Astrocyte of the spinal cord (primary cell): ENCODE results near the gene CPNE9.
"Not testable (repeated sequence)": the region's sequence is repeated elsewhere in the genome, so short reads cannot be mapped to it uniquely, and the experiment has no call there.

Source experiments
- DNase-seq: peaks from one replicate; pipeline ENCODE4 v3.0.0; 2011; ENCODE audit warnings: low read depth, low spot score
- H3K4me3 ChIP-seq: 2 replicates; pipeline ENCODE4 v1.5.1; 2011; ENCODE audit warnings: low read depth, mild to moderate bottlenecking, low read length, moderate library complexity
- CTCF ChIP-seq: IDR thresholded peaks from 2 replicates; pipeline ENCODE4 v1.5.1; 2012; ENCODE audit warnings: low read depth, mild to moderate bottlenecking, low read length, inconsistent platforms
- in situ Hi-C: cut with HindIII; loops from 2 replicates; pipeline ENCODE4 v1.10.0; 2017; ENCODE audit warnings: low sequenced_read_pairs

CPNE9 gene

GRCh38 chr3:9768141-9768775 lies 64.6 kb downstream of the CPNE9 start:
- H3K4me3 ChIP-seq: no peak overlapping the region
- no peak for TF ChIP-seq CTCF
- in situ Hi-C loops: no loop called here
- DNase-seq: no peak

GRCh38 chr3:9769012-9769411 lies 65.4 kb downstream of the CPNE9 start:
- no peak for TF ChIP-seq CTCF
- no peak for DNase-seq
- H3K4me3 ChIP-seq: peak overlapping the region; percentile 62
- in situ Hi-C loops: no loop called here

GRCh38 chr3:9769426-9770275 lies 66.0 kb downstream of the CPNE9 start, which contains the start of gene CAMK1:
Gene CAMK1, minus strand, starts transcription at chr3:9769947. Its CDS starts 2,198 bp downstream, at chr3:9767749.
- no peak for TF ChIP-seq CTCF
- peak within 1 kb of the TSS; percentile 62 for H3K4me3 ChIP-seq
- peak; percentile 71 for DNase-seq
- in situ Hi-C loops: no loop called here

GRCh38 chr3:9770276-9770812 lies 66.7 kb downstream of the CPNE9 start:
- no peak for TF ChIP-seq CTCF
- DNase-seq: no peak
- in situ Hi-C loops: no loop called here
- peak overlapping the region; percentile 62 for H3K4me3 ChIP-seq

GRCh38 chr3:9771007-9771406 lies 67.4 kb downstream of the CPNE9 start:
- in situ Hi-C loops, H3K4me3 ChIP-seq, DNase-seq: not testable (repeated sequence)

- in situ Hi-C loops: no loop called here
- no peak for TF ChIP-seq CTCF
- H3K4me3 ChIP-seq: no peak overlapping the region
- DNase-seq: no peak
Observed at GRCh38 chr3:9776896-9777693, 73.5 kb downstream of the CPNE9 start.
